PC-9 (cell line): ENCODE measurements around the gene CGRRF1. TPM values are rescaled to one million over a fixed set of nuclear protein-coding genes. Genes with fewer than 3 reads are reported as not detected.

Source experiments
- BruUV-seq: library from RNA; stranded (reverse); fragments of 400-500 nt; replicated peaks from 2 replicates; lab custom pipeline; 2021; lab: Mats Ljungman, UMichigan
- CTCF ChIA-PET: fragments of 300-600 bp; sonication (Branson Sonifier 250); formaldehyde crosslinking; loops from one replicate; lab custom pipeline; 2022; ENCODE audit warnings: antibody characterized with exemption; lab: Charles Lee
- POLR2A ChIA-PET: fragments of 300-600 bp; sonication (Branson Sonifier 250); formaldehyde crosslinking; loops from one replicate; lab custom pipeline; 2022; ENCODE audit warnings: antibody characterized with exemption; ENCODE audit not compliant: unreplicated experiment; lab: Charles Lee
- DNase-seq, 2 experiments: peaks; one replicate each; pipeline versions ENCODE4 v3.0.0 to v3.0.0-alpha.2; 2015 to 2022; ENCODE audit warnings: mixed read lengths in 1 of 2
- H2AFZ ChIP-seq: fragments of 200-600 bp; sonication (generic); 2 replicates; pipeline ENCODE4 v1.8.1; 2017; ENCODE audit warnings: antibody characterized with exemption
- H3F3A ChIP-seq: fragments of 200-600 bp; sonication (generic); 2 replicates; pipeline ENCODE4 v1.8.1; 2017; ENCODE audit warnings: antibody characterized with exemption, mild to moderate bottlenecking, low read depth; ENCODE audit not compliant: insufficient read depth
- H3K27ac ChIP-seq: fragments of 200-600 bp; sonication (generic); 2 replicates; pipeline ENCODE4 v1.6.1; 2016; ENCODE audit warnings: mixed run types
- H3K27me3 ChIP-seq: fragments of 200-600 bp; sonication (generic); 2 replicates; pipeline ENCODE4 v1.6.1; 2016; ENCODE audit warnings: low read depth, mixed run types; ENCODE audit not compliant: insufficient read depth
- H3K36me3 ChIP-seq: fragments of 200-600 bp; sonication (generic); 2 replicates; pipeline ENCODE4 v1.6.1; 2016; ENCODE audit warnings: low read depth, mixed run types
- H3K4me1 ChIP-seq: fragments of 200-600 bp; sonication (generic); replicated peaks from 2 replicates; pipeline ENCODE4 v1.6.1; 2016; ENCODE audit warnings: mixed run types; ENCODE audit not compliant: insufficient read depth
- H3K4me2 ChIP-seq: fragments of 200-600 bp; sonication (generic); 2 replicates; pipeline ENCODE4 v1.6.1; 2017; ENCODE audit warnings: mixed run types
- H3K4me3 ChIP-seq: fragments of 200-600 bp; sonication (generic); 2 replicates; pipeline ENCODE4 v1.6.1; 2016; ENCODE audit warnings: mixed run types
- H3K79me2 ChIP-seq: fragments of 200-600 bp; sonication (generic); 2 replicates; pipeline ENCODE4 v1.6.1; 2017; ENCODE audit warnings: low read depth, mixed run types
- H3K9me2 ChIP-seq: fragments of 200-600 bp; sonication (generic); 2 replicates; pipeline ENCODE4 v1.8.1; 2017; ENCODE audit warnings: mild to moderate bottlenecking; ENCODE audit not compliant: insufficient read depth
- H3K9me3 ChIP-seq: fragments of 200-600 bp; sonication (generic); 2 replicates; pipeline ENCODE4 v1.8.1; 2016; ENCODE audit warnings: low read depth; ENCODE audit not compliant: insufficient read depth
- H4K20me1 ChIP-seq: fragments of 200-600 bp; sonication (generic); 2 replicates; pipeline ENCODE4 v1.8.1; 2017; ENCODE audit not compliant: insufficient read depth
- EZH2 ChIP-seq: fragments of 200-600 bp; sonication (generic); IDR thresholded peaks from 2 replicates; pipeline ENCODE4 v1.8.0; 2017; ENCODE audit warnings: antibody characterized with exemption, low read depth
- intact Hi-C: fragments of 100-400 bp; cut with micrococcal nuclease; formaldehyde crosslinking; loops from one replicate; pipeline ENCODE4 v1.10.0; 2022; ENCODE audit not compliant: unreplicated experiment
- total RNA-seq: library from RNA; stranded (reverse); gene quantifications from 2 replicates; pipeline ENCODE4 v1.2.3, GENCODE V29; 2021
- TF ChIP-seq, protein P1 (sequence below): fragments of 200-600 bp; sonication (generic); conservative IDR thresholded peaks from 2 replicates; pipeline ENCODE4 v1.6.1; 2017; ENCODE audit warnings: mixed run types, antibody characterized with exemption, mild to moderate bottlenecking, moderate library complexity

The CGRRF1 gene
- total RNA-seq, 1 experiment from 2014 or later, result 11.3 TPM

DNA sequence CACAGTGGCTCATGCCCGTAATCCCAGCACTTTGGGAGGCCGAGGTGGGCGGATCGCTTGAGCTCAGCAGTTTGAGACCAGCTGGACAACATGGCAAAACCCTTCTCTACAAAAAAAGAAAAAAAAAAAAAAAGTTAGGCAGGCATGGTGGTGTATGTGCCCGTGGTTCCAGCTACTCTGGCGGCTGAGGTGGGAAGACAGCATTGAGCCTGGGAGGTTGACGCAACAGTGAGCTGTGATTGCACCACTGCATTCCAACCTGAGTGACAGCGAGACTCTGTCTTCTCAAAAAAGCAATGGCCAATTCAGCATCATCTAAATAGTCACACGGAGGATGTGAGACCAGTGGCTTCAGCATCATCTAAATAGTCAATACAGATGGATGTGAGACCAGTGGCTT, 46.8 kb downstream of the CGRRF1 start:
- Histone ChIP-seq H3K9me3 (no peaks in the 10 kb centered on the region), H3F3A (no peaks in the 10 kb centered on the region), H3K27ac (no peak overlapping the region), H3K4me1 (no peaks in the 10 kb centered on the region), H3K4me2 (no peak overlapping the region), H2AFZ (no peak overlapping the region), H3K27me3 (no peaks in the 10 kb centered on the region), H4K20me1 (no peaks in the 10 kb centered on the region), H3K4me3 (no peak overlapping the region), H3K36me3 (no peaks in the 10 kb centered on the region), H3K79me2 (no peaks in the 10 kb centered on the region), H3K9me2 (no peaks in the 10 kb centered on the region; the same call in 1 of the 2 replicates)
- no peak for DNase-seq
- BruUV-seq, result no TSS peak
- POLR2A ChIA-PET, result no interaction called here
- TF ChIP-seq EZH2, result no peak
- TF ChIP-seq, protein P1, sequence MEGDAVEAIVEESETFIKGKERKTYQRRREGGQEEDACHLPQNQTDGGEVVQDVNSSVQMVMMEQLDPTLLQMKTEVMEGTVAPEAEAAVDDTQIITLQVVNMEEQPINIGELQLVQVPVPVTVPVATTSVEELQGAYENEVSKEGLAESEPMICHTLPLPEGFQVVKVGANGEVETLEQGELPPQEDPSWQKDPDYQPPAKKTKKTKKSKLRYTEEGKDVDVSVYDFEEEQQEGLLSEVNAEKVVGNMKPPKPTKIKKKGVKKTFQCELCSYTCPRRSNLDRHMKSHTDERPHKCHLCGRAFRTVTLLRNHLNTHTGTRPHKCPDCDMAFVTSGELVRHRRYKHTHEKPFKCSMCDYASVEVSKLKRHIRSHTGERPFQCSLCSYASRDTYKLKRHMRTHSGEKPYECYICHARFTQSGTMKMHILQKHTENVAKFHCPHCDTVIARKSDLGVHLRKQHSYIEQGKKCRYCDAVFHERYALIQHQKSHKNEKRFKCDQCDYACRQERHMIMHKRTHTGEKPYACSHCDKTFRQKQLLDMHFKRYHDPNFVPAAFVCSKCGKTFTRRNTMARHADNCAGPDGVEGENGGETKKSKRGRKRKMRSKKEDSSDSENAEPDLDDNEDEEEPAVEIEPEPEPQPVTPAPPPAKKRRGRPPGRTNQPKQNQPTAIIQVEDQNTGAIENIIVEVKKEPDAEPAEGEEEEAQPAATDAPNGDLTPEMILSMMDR, result no peak
- CTCF ChIA-PET, result no interaction called here
- intact Hi-C loops, result no loop called here

DNA sequence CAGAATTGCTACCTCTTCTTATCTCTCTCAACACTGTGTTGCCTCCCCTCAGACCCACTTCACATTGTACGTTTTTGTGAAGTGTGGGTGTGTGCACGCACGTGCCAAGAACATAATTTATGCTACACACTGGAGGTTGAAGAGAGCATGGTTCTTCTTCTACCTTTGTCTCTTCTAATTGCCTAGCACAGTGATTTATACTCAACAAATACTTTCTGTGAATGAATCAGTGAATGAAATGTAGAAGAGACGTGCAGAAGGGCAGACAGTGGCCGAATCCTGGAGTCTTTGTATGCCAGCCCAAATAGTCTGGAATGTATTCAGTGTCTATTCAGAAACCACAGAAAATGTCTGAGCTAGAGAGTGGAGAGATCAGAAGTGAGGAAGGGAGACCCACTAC, 52.6 kb downstream of the CGRRF1 start:
- Histone ChIP-seq H3F3A (peaks cover 15% of the 10 kb centered on the region), H3K9me3 (no peaks in the 10 kb centered on the region), H3K27me3 (no peaks in the 10 kb centered on the region), H4K20me1 (no peaks in the 10 kb centered on the region; the same call in 1 of the 2 replicates), H3K4me2 (no peak overlapping the region), H2AFZ (no peak overlapping the region), H3K36me3 (no peaks in the 10 kb centered on the region), H3K4me1 (peaks cover 8% of the 10 kb centered on the region), H3K4me3 (no peak overlapping the region), H3K27ac (no peak overlapping the region), H3K79me2 (no peaks in the 10 kb centered on the region), H3K9me2 (no peaks in the 10 kb centered on the region; the same call in 1 of the 2 replicates)
- intact Hi-C loops, result no loop called here
- ChIA-PET CTCF (no interaction called here), POLR2A (interaction anchor here (0.6 kb wide), 1 partner anchor 269 kb away, joined by 3 read pairs; no protein-coding TSS in a partner anchor)
- no peak for TF ChIP-seq EZH2
- TF ChIP-seq, protein P1, result no peak
- DNase-seq, result no peak
- no TSS peak for BruUV-seq

DNA sequence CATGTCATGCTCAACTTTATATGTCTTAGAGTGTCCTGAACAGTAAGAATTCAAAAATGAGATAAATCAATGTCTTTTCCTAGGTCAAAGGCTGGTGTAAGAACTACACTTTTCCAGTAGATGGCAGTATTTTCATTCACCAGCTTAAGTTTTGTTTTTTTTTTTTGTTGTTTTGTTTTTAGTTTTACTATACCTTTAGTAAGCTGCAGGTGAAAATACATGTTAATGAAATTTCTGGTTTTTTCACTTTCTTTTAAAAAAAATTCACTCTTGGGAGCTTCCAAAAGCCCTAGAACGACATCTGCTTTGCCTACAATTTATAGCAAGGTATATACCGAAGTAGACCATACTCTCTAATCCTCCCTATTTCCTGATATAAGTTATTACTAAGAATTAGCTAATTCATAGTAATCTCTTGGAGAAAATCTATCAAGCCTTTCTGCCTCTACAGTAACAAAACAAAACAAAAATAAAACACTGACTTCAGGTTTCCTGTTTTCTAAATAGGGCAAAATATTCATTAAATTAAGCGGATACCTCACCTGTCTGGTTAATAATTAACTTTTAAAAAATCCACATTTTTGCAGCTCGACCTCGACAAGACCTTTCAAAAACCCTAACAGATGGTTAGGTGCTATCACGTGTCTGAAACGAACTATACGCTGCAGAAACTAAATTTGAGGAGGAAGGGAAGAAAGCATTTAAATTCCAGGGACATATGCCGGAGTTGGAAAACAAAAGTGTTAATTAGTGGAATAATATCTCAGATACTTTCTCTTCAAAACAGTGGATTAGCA, 54.6 kb downstream of the CGRRF1 start:
- Histone ChIP-seq H3K36me3 (no peaks in the 10 kb centered on the region), H3K27ac (peak overlapping the region; percentile 71), H2AFZ (peak overlapping the region; percentile 86), H3K79me2 (peaks cover 10% of the 10 kb centered on the region), H4K20me1 (no peaks in the 10 kb centered on the region; the same call in 1 of the 2 replicates), H3F3A (peaks cover 20% of the 10 kb centered on the region), H3K27me3 (no peaks in the 10 kb centered on the region), H3K4me2 (peak overlapping the region; percentile 84), H3K9me3 (no peaks in the 10 kb centered on the region), H3K4me3 (peak overlapping the region; percentile 78), H3K9me2 (no peaks in the 10 kb centered on the region; the same call in 1 of the 2 replicates), H3K4me1 (peaks cover 15% of the 10 kb centered on the region)
- CTCF ChIA-PET, result interaction anchor here (0.5 to 1.8 kb wide), 23 partner anchors 32 to 951 kb away, joined by 3 to 13 read pairs (median 4); partner anchors contain the start of gene CGRRF1
- BruUV-seq, result no TSS peak
- no peak for TF ChIP-seq EZH2
- TF ChIP-seq, protein P1, result peak; percentile 87
- intact Hi-C loops, result loop anchor here (1.0 to 2.0 kb wide), 3 partner anchors 88 to 197 kb away; no protein-coding TSS in a partner anchor
- POLR2A ChIA-PET, result interaction anchor here (0.6 to 0.7 kb wide), 6 partner anchors 20 to 367 kb away, joined by 3 to 12 read pairs (median 4); partner anchors contain the start of gene CDKN3
- no peak for DNase-seq
